ENCODE results near the gene BRINP3.

DNA sequence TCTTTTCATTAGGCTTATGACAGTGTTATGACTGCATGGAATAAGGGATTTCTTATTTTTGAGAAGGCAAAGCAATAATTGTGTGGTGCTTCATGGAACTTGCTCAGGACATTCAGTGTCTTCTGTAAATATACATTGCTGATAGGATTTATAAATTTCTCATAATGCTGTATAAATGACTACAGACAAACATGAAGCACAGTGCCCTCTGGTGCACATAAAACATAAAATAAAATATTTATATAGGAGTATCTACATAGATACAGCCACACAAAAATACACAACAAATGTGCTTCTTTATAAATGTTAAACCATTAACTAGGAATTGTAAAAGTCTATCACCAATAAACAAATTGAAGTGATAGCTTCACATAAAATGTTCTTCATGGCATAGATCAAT lies 24.1 kb downstream of the BRINP3 start:
- TF ChIP-seq, protein P1, sequence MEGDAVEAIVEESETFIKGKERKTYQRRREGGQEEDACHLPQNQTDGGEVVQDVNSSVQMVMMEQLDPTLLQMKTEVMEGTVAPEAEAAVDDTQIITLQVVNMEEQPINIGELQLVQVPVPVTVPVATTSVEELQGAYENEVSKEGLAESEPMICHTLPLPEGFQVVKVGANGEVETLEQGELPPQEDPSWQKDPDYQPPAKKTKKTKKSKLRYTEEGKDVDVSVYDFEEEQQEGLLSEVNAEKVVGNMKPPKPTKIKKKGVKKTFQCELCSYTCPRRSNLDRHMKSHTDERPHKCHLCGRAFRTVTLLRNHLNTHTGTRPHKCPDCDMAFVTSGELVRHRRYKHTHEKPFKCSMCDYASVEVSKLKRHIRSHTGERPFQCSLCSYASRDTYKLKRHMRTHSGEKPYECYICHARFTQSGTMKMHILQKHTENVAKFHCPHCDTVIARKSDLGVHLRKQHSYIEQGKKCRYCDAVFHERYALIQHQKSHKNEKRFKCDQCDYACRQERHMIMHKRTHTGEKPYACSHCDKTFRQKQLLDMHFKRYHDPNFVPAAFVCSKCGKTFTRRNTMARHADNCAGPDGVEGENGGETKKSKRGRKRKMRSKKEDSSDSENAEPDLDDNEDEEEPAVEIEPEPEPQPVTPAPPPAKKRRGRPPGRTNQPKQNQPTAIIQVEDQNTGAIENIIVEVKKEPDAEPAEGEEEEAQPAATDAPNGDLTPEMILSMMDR (IDR thresholded peaks at IDR 0.05): no peak
- TF ChIP-seq POLR2A (IDR thresholded peaks at IDR 0.05): no peak
